Raji (cell line): ENCODE measurements around the gene SP140.

Experiments
- POLR2A ChIP-seq: IDR thresholded peaks from 2 replicates; pipeline ENCODE4 v1.6.1; 2011; ENCODE audit warnings: low read depth, low read length, control low read depth; ENCODE audit not compliant: insufficient read depth

SP140 gene

GRCh38 chr2:230254152-230254881 is 28.8 kb downstream of the SP140 start:
- no peak for TF ChIP-seq POLR2A

- no peak for TF ChIP-seq POLR2A
These were observed 31.3 kb downstream of the SP140 start for GRCh38 chr2:230256733-230257332.

GRCh38 chr2:230258483-230258882 is 32.9 kb downstream of the SP140 start:
- TF ChIP-seq POLR2A, result no peak

GRCh38 chr2:230262246-230262645 is 36.7 kb downstream of the SP140 start:
- no peak for TF ChIP-seq POLR2A

GRCh38 chr2:230266638-230267037 is 41.1 kb downstream of the SP140 start:
- TF ChIP-seq POLR2A, result no peak

- TF ChIP-seq POLR2A, result no peak
These were observed 41.5 kb downstream of the SP140 start for GRCh38 chr2:230267059-230267458.

- no peak for TF ChIP-seq POLR2A
These were observed 42.0 kb downstream of the SP140 start for GRCh38 chr2:230267556-230267955.

- no peak for TF ChIP-seq POLR2A
These were observed 43.2 kb downstream of the SP140 start for GRCh38 chr2:230268606-230269243.

GRCh38 chr2:230269715-230270114 is 44.2 kb downstream of the SP140 start:
- TF ChIP-seq POLR2A, result no peak

- TF ChIP-seq POLR2A, result no peak
These were observed 57.4 kb downstream of the SP140 start for GRCh38 chr2:230282936-230283335.

GRCh38 chr2:230286048-230286447 is 60.5 kb downstream of the SP140 start:
- no peak for TF ChIP-seq POLR2A

GRCh38 chr2:230295192-230295591 is 69.7 kb downstream of the SP140 start:
- TF ChIP-seq POLR2A, result no peak

- no peak for TF ChIP-seq POLR2A
These were observed 71.4 kb downstream of the SP140 start for GRCh38 chr2:230296917-230297316.

GRCh38 chr2:230299618-230300017 is 74.1 kb downstream of the SP140 start:
- no peak for TF ChIP-seq POLR2A

- TF ChIP-seq POLR2A, result no peak
These were observed 80.1 kb downstream of the SP140 start for GRCh38 chr2:230305416-230306275.

- TF ChIP-seq POLR2A, result no peak
These were observed 80.9 kb downstream of the SP140 start for GRCh38 chr2:230306474-230306873.

GRCh38 chr2:230307485-230307884 is 81.9 kb downstream of the SP140 start:
- no peak for TF ChIP-seq POLR2A
